Liver (tissue), 9 donors: ENCODE results near the gene EIF3F. TPM values are rescaled to one million over a fixed set of nuclear protein-coding genes. Genes with fewer than 3 reads are reported as not detected.

Source experiments
- DNase-seq: peaks from one replicate; pipeline ENCODE4 v3.0.0-alpha.2; 2017; ENCODE audit warnings: low spot score
- H3K27ac ChIP-seq, 2 donors: one replicate each; pipeline ENCODE4 v1.7.0; 2013; ENCODE audit warnings: inconsistent platforms in 2 of 2, low read length in 2 of 2, control low read depth in 1 of 2, low read depth in 1 of 2, mild to moderate bottlenecking in 1 of 2
- H3K27me3 ChIP-seq, 4 donors: one replicate each; pipeline versions ENCODE4 v1.6.1 to v1.7.0; 2013; ENCODE audit warnings: low read length in 3 of 4, inconsistent platforms in 1 of 4, mild to moderate bottlenecking in 1 of 4, moderate library complexity in 1 of 4; ENCODE audit not compliant: control insufficient read depth in 4 of 4, insufficient read depth in 4 of 4
- H3K36me3 ChIP-seq, 4 donors: one replicate each; pipeline versions ENCODE4 v1.6.1 to v1.7.0; 2013; ENCODE audit warnings: low read length in 3 of 4, mild to moderate bottlenecking in 3 of 4, low read depth in 1 of 4, moderate library complexity in 1 of 4; ENCODE audit not compliant: control insufficient read depth in 4 of 4, insufficient read depth in 3 of 4
- H3K4me1 ChIP-seq, 4 donors: one replicate each; pipeline versions ENCODE4 v1.6.1 to v1.7.0; 2013; ENCODE audit warnings: low read length in 3 of 4, mild to moderate bottlenecking in 3 of 4, moderate library complexity in 1 of 4; ENCODE audit not compliant: control insufficient read depth in 4 of 4, insufficient read depth in 4 of 4
- H3K4me3 ChIP-seq, 3 donors: one replicate each; pipeline versions ENCODE4 v1.6.1 to v1.7.0; 2013; ENCODE audit warnings: low read length in 3 of 3, control low read depth in 1 of 3, low read depth in 1 of 3, mild to moderate bottlenecking in 1 of 3
- H3K9ac ChIP-seq, 2 donors: one replicate each; pipeline ENCODE4 v1.7.0; 2013; ENCODE audit warnings: low read length in 2 of 2, mild to moderate bottlenecking in 2 of 2, moderate library complexity in 2 of 2, control low read depth in 1 of 2, low read depth in 1 of 2
- H3K9me3 ChIP-seq, 4 donors: one replicate each; pipeline versions ENCODE4 v1.6.1 to v1.7.0; 2013; ENCODE audit warnings: low read length in 3 of 4; ENCODE audit not compliant: control insufficient read depth in 4 of 4
- CTCF ChIP-seq: fragments of 150-350 bp; IDR thresholded peaks from 2 replicates; pipeline ENCODE4 v1.5.1; 2017; ENCODE audit warnings: improper control_type of control experiment, low read depth, low read length; ENCODE audit not compliant: missing input control
- EGR1 ChIP-seq, 2 donors: IDR thresholded peaks; 2 replicates each; pipeline ENCODE4 v1.6.1; 2016 to 2018; ENCODE audit warnings: antibody characterized with exemption in 2 of 2, low read depth in 2 of 2
- FOXA1 ChIP-seq: IDR thresholded peaks from 2 replicates; pipeline ENCODE4 v1.6.1; 2016; ENCODE audit warnings: antibody characterized with exemption
- FOXA2 ChIP-seq: IDR thresholded peaks from 2 replicates; pipeline ENCODE4 v1.6.1; 2016; ENCODE audit warnings: antibody characterized with exemption
- GABPA ChIP-seq, 2 donors: IDR thresholded peaks in 1 of 2; conservative IDR thresholded peaks in 1 of 2; 2 replicates each; pipeline ENCODE4 v1.6.1; 2016; ENCODE audit warnings: antibody characterized with exemption in 2 of 2, mild to moderate bottlenecking in 1 of 2, moderate library complexity in 1 of 2
- HNF4A ChIP-seq, 2 donors: conservative IDR thresholded peaks; 2 replicates each; pipeline ENCODE4 v1.6.1; 2016; ENCODE audit warnings: antibody characterized with exemption in 2 of 2, mild to moderate bottlenecking in 2 of 2
- HNF4G ChIP-seq: IDR thresholded peaks from 2 replicates; pipeline ENCODE4 v1.6.1; 2016; ENCODE audit warnings: antibody characterized with exemption
- NR2F2 ChIP-seq: IDR thresholded peaks from 2 replicates; pipeline ENCODE4 v1.6.1; 2016; ENCODE audit warnings: antibody characterized with exemption
- RAD21 ChIP-seq, 2 donors: IDR thresholded peaks; 2 replicates each; pipeline ENCODE4 v1.6.1; 2016; ENCODE audit warnings: antibody characterized with exemption in 2 of 2, mild to moderate bottlenecking in 2 of 2
- TAF1 ChIP-seq: conservative IDR thresholded peaks from 2 replicates; pipeline ENCODE4 v1.6.1; 2016; ENCODE audit warnings: antibody characterized with exemption, mild to moderate bottlenecking
- WGBS: extraction: QIAGEN DNeasy Blood & Tissue Kit; methylation state at CpG from one replicate; pipeline ENCODE4 v1.1.7; 2013; 5-methylcytosine and 5-hydroxymethylcytosine counted together
- polyA plus RNA-seq, 2 donors: library from polyadenylated mRNA; stranded (reverse) in 1 of 2; unstranded in 1 of 2; fragments of 200-250 nt in 1 of 2; fragments of >200 nt in 1 of 2; fragmentation: Nextera tagmentation in 1 of 2; extraction: Ambion mirVana in 1 of 2; gene quantifications; one replicate each; pipeline versions ENCODE4 v1.2.1 to v1.2.3, GENCODE V29; 2013 to 2015
- total RNA-seq, 2 donors: library from RNA; depleted of rRNA; stranded (reverse); fragments of >200 nt; gene quantifications; one replicate each; pipeline ENCODE4 v1.2.3, GENCODE V29; 2014
- TF ChIP-seq, protein P1 (sequence below): IDR thresholded peaks from 2 replicates; pipeline ENCODE4 v1.6.1; 2016; ENCODE audit warnings: antibody characterized with exemption, mild to moderate bottlenecking
- TF ChIP-seq, protein P2 (sequence below): IDR thresholded peaks from 2 replicates; pipeline ENCODE4 v1.6.1; 2016; ENCODE audit warnings: antibody characterized with exemption
- TF ChIP-seq, protein P3 (sequence below): IDR thresholded peaks from 2 replicates; pipeline ENCODE4 v1.6.1; 2016; ENCODE audit warnings: antibody characterized with exemption
- donor health status: healthy.
- donor health status: healthy.
- donor health status: healthy.
- donor health status: healthy.
- donor health status: healthy.

EIF3F gene
- total and polyA plus RNA-seq, 4 donors: 59.4 to 246 (median 147) TPM

GRCh38 chr11:8039530-8040260 is 52.6 kb downstream of the EIF3F start (continued):
- TF ChIP-seq CTCF (no peak), FOXA2 (no peak), GABPA (IDR thresholded peaks at IDR 0.05 in 1 of 2, conservative IDR thresholded peaks at IDR 0.05 in 1 of 2) (no peak), RAD21 (IDR thresholded peaks at IDR 0.05) (no peak)
- TF ChIP-seq, protein P1, sequence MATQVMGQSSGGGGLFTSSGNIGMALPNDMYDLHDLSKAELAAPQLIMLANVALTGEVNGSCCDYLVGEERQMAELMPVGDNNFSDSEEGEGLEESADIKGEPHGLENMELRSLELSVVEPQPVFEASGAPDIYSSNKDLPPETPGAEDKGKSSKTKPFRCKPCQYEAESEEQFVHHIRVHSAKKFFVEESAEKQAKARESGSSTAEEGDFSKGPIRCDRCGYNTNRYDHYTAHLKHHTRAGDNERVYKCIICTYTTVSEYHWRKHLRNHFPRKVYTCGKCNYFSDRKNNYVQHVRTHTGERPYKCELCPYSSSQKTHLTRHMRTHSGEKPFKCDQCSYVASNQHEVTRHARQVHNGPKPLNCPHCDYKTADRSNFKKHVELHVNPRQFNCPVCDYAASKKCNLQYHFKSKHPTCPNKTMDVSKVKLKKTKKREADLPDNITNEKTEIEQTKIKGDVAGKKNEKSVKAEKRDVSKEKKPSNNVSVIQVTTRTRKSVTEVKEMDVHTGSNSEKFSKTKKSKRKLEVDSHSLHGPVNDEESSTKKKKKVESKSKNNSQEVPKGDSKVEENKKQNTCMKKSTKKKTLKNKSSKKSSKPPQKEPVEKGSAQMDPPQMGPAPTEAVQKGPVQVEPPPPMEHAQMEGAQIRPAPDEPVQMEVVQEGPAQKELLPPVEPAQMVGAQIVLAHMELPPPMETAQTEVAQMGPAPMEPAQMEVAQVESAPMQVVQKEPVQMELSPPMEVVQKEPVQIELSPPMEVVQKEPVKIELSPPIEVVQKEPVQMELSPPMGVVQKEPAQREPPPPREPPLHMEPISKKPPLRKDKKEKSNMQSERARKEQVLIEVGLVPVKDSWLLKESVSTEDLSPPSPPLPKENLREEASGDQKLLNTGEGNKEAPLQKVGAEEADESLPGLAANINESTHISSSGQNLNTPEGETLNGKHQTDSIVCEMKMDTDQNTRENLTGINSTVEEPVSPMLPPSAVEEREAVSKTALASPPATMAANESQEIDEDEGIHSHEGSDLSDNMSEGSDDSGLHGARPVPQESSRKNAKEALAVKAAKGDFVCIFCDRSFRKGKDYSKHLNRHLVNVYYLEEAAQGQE: no peak

DNA sequence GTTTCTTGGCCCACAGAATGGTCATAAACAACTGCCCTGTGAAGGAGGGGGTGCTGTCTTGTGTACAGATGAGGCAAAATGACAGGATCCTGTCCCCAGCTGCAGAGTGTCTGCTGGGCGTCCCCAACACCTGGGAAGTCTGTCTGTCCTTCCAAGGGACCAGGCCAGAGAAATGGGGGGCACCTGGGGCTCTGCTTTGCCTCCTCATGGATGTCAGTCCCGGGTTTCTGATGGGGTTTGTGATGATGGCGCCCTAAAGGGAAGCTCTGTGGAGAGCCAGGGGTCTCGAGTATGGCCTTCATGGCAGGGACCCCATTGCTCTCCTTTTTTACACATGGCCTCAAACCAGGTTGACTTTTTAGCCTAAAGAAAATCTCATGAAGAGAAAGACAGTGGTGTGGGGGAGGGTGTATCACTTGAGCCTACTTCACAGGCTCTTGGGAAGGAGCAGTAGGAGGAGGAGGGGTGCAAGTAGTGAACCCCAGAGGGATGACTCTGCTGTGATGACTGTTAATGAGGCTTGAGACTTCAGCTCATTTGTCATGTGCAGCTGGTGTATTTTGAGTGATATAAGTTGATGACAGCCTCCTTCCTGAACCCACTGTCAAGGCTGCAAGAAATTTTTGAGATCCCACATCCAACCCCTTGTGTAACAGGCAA is 53.3 kb downstream of the EIF3F start:
- no peak overlapping the region for H3K9ac ChIP-seq
- H3K36me3 ChIP-seq: no peaks in the 10 kb centered on the region
- H3K9me3 ChIP-seq: no peaks in the 10 kb centered on the region
- no peaks in the 10 kb centered on the region for H3K27me3 ChIP-seq
- no peak overlapping the region for H3K27ac ChIP-seq
- no peak overlapping the region for H3K4me3 ChIP-seq
- DNase-seq: no peak
- H3K4me1 ChIP-seq: no peaks in the 10 kb centered on the region
- 82% methylated on average over 4 of the region's 4 CpGs for WGBS
- TF ChIP-seq NR2F2 (no peak), TAF1 (no peak), HNF4G (no peak), FOXA1 (no peak), EGR1 (IDR thresholded peaks at IDR 0.05; ENCODE audit: low read depth in 2 of 2) (no peak), CTCF (no peak), FOXA2 (no peak), HNF4A (conservative IDR thresholded peaks at IDR 0.05) (no peak), GABPA (IDR thresholded peaks at IDR 0.05 in 1 of 2, conservative IDR thresholded peaks at IDR 0.05 in 1 of 2) (no peak)
- TF ChIP-seq, protein P2, sequence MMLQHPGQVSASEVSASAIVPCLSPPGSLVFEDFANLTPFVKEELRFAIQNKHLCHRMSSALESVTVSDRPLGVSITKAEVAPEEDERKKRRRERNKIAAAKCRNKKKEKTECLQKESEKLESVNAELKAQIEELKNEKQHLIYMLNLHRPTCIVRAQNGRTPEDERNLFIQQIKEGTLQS: no peak
- TF ChIP-seq, protein P3, sequence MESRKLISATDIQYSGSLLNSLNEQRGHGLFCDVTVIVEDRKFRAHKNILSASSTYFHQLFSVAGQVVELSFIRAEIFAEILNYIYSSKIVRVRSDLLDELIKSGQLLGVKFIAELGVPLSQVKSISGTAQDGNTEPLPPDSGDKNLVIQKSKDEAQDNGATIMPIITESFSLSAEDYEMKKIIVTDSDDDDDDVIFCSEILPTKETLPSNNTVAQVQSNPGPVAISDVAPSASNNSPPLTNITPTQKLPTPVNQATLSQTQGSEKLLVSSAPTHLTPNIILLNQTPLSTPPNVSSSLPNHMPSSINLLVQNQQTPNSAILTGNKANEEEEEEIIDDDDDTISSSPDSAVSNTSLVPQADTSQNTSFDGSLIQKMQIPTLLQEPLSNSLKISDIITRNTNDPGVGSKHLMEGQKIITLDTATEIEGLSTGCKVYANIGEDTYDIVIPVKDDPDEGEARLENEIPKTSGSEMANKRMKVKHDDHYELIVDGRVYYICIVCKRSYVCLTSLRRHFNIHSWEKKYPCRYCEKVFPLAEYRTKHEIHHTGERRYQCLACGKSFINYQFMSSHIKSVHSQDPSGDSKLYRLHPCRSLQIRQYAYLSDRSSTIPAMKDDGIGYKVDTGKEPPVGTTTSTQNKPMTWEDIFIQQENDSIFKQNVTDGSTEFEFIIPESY: no peak
- TF ChIP-seq, protein P1: no peak
